ENCODE results near the gene LRRC7. TPM values are rescaled to one million over a fixed set of nuclear protein-coding genes. Genes with fewer than 3 reads are reported as not detected.

LRRC7 gene
- total and polyA plus RNA-seq, 7 donors = 0.33 to 1.2 (median 0.94) TPM; not detected in 2

DNA sequence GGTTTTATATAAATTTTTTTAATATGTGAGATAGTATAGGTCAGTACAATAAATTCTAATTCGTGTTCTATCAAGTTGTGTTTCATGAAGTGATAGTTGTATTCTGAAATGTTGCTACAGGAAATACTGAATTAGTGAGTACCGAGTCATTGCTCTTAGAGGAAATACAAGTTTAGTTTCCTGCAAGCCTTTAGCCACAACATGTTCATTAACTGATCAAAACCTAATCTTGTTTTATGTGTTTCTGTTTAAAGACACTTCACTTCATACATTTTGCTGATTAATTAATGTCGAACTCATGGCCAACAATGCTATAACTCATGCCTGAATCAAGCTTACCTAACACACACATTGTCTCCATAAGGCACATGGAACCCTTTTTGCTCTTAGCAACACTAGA lies 43.6 kb downstream of the LRRC7 start:
- 66 to 72% (median 71%) methylated on average over 3 of the region's 3 CpGs for WGBS, 3 donors
- Histone ChIP-seq H3K9me3 (no peaks in the 10 kb centered on the region), H3K4me3 (no peak overlapping the region), H3K4me1 (no peaks in the 10 kb centered on the region), H3K27ac (no peak overlapping the region), H3K36me3 (ENCODE audit: insufficient read depth in 1 of 2, low read depth in 1 of 2) (no peaks in the 10 kb centered on the region), H3K27me3 (ENCODE audit: insufficient read depth in 3 of 3, low read length in 2 of 3) (no peaks in the 10 kb centered on the region)
- DNase-seq = no peak
- TF ChIP-seq CTCF (IDR thresholded peaks at IDR 0.05) = no peak
- ATAC-seq = no peak
- intact Hi-C loops (cut with DNase I) = no loop called here

GRCh38 chr1:69613414-69613813 lies 45.7 kb downstream of the LRRC7 start:
- WGBS, 3 donors = 89 to 92% (median 89%) methylated on average over 3 of the region's 3 CpGs
- H3K27me3 ChIP-seq (ENCODE audit: insufficient read depth in 3 of 3, low read length in 2 of 3) = no peaks in the 10 kb centered on the region

DNA sequence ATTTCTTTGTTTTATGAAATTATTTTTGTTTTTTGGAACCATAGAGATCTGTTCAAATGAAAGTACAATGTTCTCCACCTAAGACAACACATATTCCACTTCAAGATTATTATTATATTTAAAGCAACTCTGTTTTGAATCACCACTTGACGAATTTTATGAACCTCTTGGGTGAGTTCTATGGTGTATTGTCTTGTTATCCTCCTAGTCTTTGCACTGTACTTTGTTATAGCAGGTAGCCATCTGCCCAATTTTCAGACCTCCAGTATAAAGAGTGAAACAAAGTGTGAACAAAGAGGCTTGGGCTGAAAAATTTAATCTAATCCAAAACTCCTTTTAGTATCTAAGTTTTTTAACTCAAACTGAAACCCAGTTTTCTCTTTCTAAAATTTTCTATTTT lies 71.0 kb downstream of the LRRC7 start:
- intact Hi-C loops (cut with DNase I) = no loop called here
- DNase-seq (no peak), ATAC-seq (no peak)
- WGBS, 3 donors = 71 to 82% (median 75%) methylated on average over 1 of the region's 1 CpG
- H3K36me3 ChIP-seq (ENCODE audit: insufficient read depth in 1 of 2, low read depth in 1 of 2) = no peaks in the 10 kb centered on the region
- H3K27ac ChIP-seq = no peak overlapping the region
- H3K27me3 ChIP-seq (ENCODE audit: insufficient read depth in 3 of 3, low read length in 2 of 3) = no peaks in the 10 kb centered on the region
- no peak overlapping the region for H3K4me3 ChIP-seq
- H3K4me1 ChIP-seq = no peaks in the 10 kb centered on the region
- no peak for TF ChIP-seq CTCF (IDR thresholded peaks at IDR 0.05)
- no peaks in the 10 kb centered on the region for H3K9me3 ChIP-seq

More at GRCh38 chr1:69613414-69613813, 45.7 kb downstream of the LRRC7 start:
- no peaks in the 10 kb centered on the region for H3K36me3 ChIP-seq (ENCODE audit: insufficient read depth in 1 of 2, low read depth in 1 of 2)
- ATAC-seq = no peak
- no peak overlapping the region for H3K4me3 ChIP-seq
- no peak overlapping the region for H3K27ac ChIP-seq
- DNase-seq = no peak
- no peaks in the 10 kb centered on the region for H3K4me1 ChIP-seq
- no peak for TF ChIP-seq CTCF (IDR thresholded peaks at IDR 0.05)
- intact Hi-C loops (cut with DNase I) = no loop called here
- no peaks in the 10 kb centered on the region for H3K9me3 ChIP-seq

DNA sequence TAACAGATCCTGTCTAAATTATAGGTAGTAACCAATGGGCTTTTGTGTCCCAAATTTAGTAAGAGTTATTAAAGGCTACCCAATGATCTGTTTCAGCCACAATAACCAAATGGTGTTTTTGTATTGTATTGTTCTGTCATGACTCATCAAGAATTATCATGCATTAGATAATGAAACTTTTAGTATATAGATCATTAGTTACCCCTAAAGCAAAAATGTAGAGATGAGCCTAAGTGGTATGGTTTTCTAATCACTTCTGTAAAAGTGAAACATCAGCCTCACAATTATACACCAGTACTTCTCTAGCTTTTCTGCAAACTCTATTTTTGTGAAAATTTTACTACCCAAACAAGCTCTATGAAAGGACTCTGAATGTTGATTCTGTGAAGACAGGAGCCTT lies 71.4 kb downstream of the LRRC7 start:
- intact Hi-C loops (cut with DNase I) = no loop called here
- no peak for ATAC-seq
- Histone ChIP-seq H3K9me3 (no peaks in the 10 kb centered on the region), H3K27ac (no peak overlapping the region), H3K27me3 (ENCODE audit: insufficient read depth in 3 of 3, low read length in 2 of 3) (no peaks in the 10 kb centered on the region), H3K36me3 (ENCODE audit: insufficient read depth in 1 of 2, low read depth in 1 of 2) (no peaks in the 10 kb centered on the region), H3K4me1 (no peaks in the 10 kb centered on the region), H3K4me3 (no peak overlapping the region)
- no peak for TF ChIP-seq CTCF (IDR thresholded peaks at IDR 0.05)
- DNase-seq = no peak

GRCh38 chr1:69643266-69643665 lies 75.5 kb downstream of the LRRC7 start:
- H3K4me3 ChIP-seq = no peak overlapping the region
- no peaks in the 10 kb centered on the region for H3K4me1 ChIP-seq
- no peak overlapping the region for H3K27ac ChIP-seq
- H3K36me3 ChIP-seq (ENCODE audit: insufficient read depth in 1 of 2, low read depth in 1 of 2) = no peaks in the 10 kb centered on the region
- ATAC-seq = no peak
- intact Hi-C loops (cut with DNase I) = loop anchor here in 1 of 2 donors (2.0 kb wide), 1 partner anchor 28 kb away; no protein-coding TSS in a partner anchor
- TF ChIP-seq CTCF (IDR thresholded peaks at IDR 0.05) = no peak
- DNase-seq = no peak
- no peaks in the 10 kb centered on the region for H3K9me3 ChIP-seq
- H3K27me3 ChIP-seq (ENCODE audit: insufficient read depth in 3 of 3, low read length in 2 of 3) = no peaks in the 10 kb centered on the region

Data from psoas muscle (tissue), 8 donors.